GM06990 (cell line): ENCODE data around the gene PRKRIP1.
A peak's percentile ranks its signal among the peaks of the same experiment; 100 is the strongest.
"Not testable (repeated sequence)": the region's sequence is repeated elsewhere in the genome, so short reads cannot be mapped to it uniquely, and the experiment has no call there.

ENCODE experiments used
- DNase-seq: peaks from one replicate; pipeline ENCODE4 v3.0.0-alpha.2; 2011; ENCODE audit not compliant: insufficient read length; ENCODE audit errors: extremely low read depth
- H3K27me3 ChIP-seq: replicated peaks from 2 replicates; pipeline ENCODE4 v1.6.0; 2011; ENCODE audit warnings: low read length; ENCODE audit not compliant: control insufficient read depth, insufficient read depth
- H3K36me3 ChIP-seq: 2 replicates; pipeline ENCODE4 v1.5.1; 2011; ENCODE audit warnings: low read length; ENCODE audit not compliant: control insufficient read depth, insufficient read depth
- H3K4me3 ChIP-seq: replicated peaks from 2 replicates; pipeline ENCODE4 v1.5.1; 2011; ENCODE audit warnings: low read depth, mild to moderate bottlenecking, control low read depth, low read length
- TF ChIP-seq, protein P1 (sequence below): IDR thresholded peaks from 2 replicates; pipeline ENCODE4 v1.5.1; 2011; ENCODE audit warnings: low read length, control low read depth, mild to moderate bottlenecking, inconsistent platforms; ENCODE audit not compliant: insufficient read depth, poor library complexity, severe bottlenecking

PRKRIP1 gene

DNA sequence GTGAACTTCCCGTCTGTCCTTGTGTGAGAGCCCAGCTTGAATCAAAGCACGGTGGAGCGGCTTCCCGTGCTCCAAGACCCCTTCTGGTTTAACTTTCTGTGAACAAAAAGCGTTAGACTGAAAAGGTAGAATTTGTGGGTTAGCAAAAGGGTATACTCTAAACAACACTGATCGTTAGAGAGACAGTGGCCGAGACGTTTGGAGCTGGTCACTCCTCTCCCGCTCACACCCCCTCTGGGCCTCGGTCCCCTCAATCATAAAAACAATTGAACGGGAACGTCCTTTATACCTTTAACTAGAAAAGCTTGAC is 502 bp downstream of the PRKRIP1 start:
- H3K4me3 ChIP-seq, result peak overlapping the region; percentile 83
- TF ChIP-seq, protein P1, sequence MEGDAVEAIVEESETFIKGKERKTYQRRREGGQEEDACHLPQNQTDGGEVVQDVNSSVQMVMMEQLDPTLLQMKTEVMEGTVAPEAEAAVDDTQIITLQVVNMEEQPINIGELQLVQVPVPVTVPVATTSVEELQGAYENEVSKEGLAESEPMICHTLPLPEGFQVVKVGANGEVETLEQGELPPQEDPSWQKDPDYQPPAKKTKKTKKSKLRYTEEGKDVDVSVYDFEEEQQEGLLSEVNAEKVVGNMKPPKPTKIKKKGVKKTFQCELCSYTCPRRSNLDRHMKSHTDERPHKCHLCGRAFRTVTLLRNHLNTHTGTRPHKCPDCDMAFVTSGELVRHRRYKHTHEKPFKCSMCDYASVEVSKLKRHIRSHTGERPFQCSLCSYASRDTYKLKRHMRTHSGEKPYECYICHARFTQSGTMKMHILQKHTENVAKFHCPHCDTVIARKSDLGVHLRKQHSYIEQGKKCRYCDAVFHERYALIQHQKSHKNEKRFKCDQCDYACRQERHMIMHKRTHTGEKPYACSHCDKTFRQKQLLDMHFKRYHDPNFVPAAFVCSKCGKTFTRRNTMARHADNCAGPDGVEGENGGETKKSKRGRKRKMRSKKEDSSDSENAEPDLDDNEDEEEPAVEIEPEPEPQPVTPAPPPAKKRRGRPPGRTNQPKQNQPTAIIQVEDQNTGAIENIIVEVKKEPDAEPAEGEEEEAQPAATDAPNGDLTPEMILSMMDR, result no peak
- no peak for DNase-seq
- H3K27me3 ChIP-seq, result no peaks in the 10 kb centered on the region
- H3K36me3 ChIP-seq, result peaks cover 6% of the 10 kb centered on the region

DNA sequence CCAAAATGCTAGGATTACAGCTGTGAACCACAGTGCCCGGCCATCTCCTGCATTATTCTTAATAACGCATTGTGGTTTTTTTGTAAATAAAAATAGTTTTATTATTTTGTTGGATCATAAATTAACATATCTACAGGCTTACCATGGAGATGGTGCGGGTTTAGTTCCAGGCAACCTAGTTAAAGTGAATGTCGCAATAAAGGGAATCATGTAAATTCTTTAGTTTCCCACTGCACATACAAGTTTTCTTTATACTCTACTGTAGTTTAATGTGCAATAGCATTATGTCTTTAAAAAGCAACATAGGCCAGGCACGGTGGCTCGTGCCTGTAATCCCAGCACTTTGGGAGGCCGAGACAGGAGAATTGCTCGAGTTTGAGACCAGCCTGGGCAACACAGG is 2.4 kb downstream of the PRKRIP1 start:
- Histone ChIP-seq H3K27me3 (no peaks in the 10 kb centered on the region), H3K4me3 (no peak overlapping the region), H3K36me3 (peaks cover 13% of the 10 kb centered on the region)
- TF ChIP-seq, protein P1, result no peak
- no peak for DNase-seq

DNA sequence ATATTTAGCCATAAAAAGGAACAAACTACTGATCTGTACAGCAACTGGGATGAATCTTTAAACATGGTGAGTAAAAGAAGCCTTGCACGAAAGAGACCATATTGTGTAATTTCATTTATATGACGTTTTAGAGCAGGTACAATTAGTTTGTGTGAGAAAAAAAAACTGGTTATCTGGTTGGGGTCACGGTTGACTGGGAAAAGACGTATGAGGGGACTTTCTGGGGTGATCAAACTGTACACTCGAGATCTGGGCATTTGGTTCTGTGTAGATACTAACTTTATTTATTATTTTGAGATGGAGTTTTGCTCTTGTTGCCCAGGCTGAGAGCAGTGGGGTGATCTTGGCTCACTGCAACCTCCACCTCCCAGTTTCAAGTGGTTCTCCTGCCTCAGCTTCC is 4.2 kb downstream of the PRKRIP1 start:
- TF ChIP-seq, protein P1, result no peak
- H3K36me3 ChIP-seq, result peaks cover 18% of the 10 kb centered on the region
- no peak for DNase-seq
- H3K27me3 ChIP-seq, result no peaks in the 10 kb centered on the region
- no peak overlapping the region for H3K4me3 ChIP-seq

DNA sequence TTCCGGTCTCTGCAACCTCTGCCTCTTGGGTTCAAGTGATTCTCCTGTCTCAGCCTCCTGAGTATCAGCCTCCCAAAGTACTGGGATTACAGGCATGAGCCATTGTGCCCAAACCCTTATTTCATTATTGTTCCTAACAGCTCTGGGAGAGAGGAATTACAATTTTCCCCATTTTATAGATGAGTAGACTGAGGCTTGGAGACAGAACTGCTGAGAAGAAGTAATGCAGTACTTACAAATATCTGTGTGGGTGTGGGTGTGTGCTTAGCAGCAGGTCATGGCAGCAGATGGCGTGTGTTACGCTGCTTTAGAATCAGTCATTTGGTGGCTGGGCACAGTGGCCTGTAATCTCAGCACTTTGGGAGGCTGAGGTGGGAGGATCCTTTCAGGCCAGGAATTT is 7.4 kb downstream of the PRKRIP1 start:
- peaks cover 28% of the 10 kb centered on the region for H3K36me3 ChIP-seq
- DNase-seq, result no peak

DNA sequence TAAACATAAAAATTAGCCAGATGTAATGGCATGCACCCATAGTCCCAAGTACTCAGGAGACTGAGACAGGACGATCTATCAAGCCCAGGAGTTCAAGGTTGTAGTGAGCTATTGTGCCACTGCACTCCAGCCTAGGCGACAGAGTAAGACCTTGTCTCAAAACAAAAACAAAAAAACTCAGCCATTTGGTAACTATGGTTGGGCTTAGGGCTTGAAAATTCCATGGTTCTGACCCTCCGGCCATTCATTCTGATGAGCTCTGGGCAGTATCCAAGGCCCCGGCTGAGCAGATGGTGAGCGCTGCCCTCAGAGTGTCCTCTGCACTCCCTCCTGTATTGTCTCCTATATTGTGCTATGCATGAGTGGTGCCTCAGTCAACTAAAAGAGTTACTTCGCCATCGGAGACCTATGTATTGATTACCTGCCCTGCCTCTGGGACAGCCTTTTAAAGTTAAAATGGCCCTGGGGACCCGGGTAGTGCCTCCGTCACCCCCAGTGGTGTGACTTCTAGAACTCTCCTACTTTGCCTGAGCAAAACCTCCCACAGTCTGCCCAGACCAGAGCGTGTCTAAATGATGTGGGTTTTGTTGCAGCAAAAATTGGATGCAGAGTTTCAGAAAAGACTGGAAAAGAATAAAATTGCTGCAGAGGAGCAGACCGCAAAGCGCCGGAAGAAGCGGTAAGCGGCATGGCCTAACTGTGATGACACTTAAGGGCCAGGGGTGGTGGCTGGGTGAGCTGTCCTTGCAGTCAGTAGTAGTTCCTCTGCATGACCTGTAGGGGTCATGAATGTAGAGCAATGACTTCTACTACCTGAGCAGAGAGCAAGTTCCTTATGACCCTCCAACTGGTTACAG is 8.1 kb downstream of the PRKRIP1 start:
- TF ChIP-seq, protein P1, result peak; percentile 78
- DNase-seq, result peak; percentile 60
- Histone ChIP-seq H3K27me3 (no peaks in the 10 kb centered on the region), H3K4me3 (no peak overlapping the region), H3K36me3 (peaks cover 28% of the 10 kb centered on the region)

More for the DNA sequence above, 7.4 kb downstream of the PRKRIP1 start:
- no peaks in the 10 kb centered on the region for H3K27me3 ChIP-seq
- no peak overlapping the region for H3K4me3 ChIP-seq
- TF ChIP-seq, protein P1, result no peak

DNA sequence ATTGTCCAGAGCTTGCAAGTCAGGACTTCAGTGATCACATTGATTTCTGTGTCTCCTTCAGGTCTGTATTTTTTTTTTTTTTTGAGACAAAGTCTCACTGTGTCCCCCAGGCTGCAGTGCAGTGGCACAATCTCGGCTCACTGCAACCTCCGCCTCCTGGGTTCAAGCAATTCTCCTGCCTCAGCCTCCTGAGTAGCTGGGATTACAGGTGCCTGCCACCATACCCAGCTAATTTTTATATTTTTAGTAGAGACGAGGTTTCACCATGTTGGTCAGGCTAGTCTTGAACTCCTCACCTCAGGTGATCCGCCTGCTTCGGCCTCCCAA is 8.7 kb downstream of the PRKRIP1 start:
- H3K4me3 ChIP-seq, H3K27me3 ChIP-seq, DNase-seq: not testable (repeated sequence)
- peaks cover 30% of the 10 kb centered on the region for H3K36me3 ChIP-seq
